Neural crest cell (in vitro differentiated cells): Measurements from ENCODE around the gene ELAC2. TPM values are rescaled to one million over a fixed set of nuclear protein-coding genes. Genes with fewer than 3 reads are reported as not detected.
"Not testable (repeated sequence)": the region's sequence is repeated elsewhere in the genome, so short reads cannot be mapped to it uniquely, and the experiment has no call there.

Source experiments
- DNase-seq: peaks from one replicate; pipeline ENCODE4 v3.0.0; 2021; ENCODE audit warnings: low read depth, mixed read lengths, low spot score
- H3K27ac Mint-ChIP-seq: one replicate; pipeline ENCODE4 v1.8.0; 2021; ENCODE audit warnings: mild to moderate bottlenecking, mixed read lengths; ENCODE audit not compliant: unreplicated experiment
- H3K27me3 Mint-ChIP-seq: 2 replicates; pipeline ENCODE4 v1.8.0; 2021; ENCODE audit warnings: low read depth, mild to moderate bottlenecking, mixed read lengths
- H3K36me3 Mint-ChIP-seq: 2 replicates; pipeline ENCODE4 v1.8.0; 2021; ENCODE audit warnings: low read depth, mild to moderate bottlenecking, mixed read lengths
- H3K4me1 Mint-ChIP-seq: 2 replicates; pipeline ENCODE4 v1.8.0; 2021; ENCODE audit warnings: mixed read lengths
- H3K4me3 Mint-ChIP-seq: one replicate; pipeline ENCODE4 v1.8.0; 2021; ENCODE audit warnings: mild to moderate bottlenecking, mixed read lengths
- H3K9me3 Mint-ChIP-seq: 2 replicates; pipeline ENCODE4 v1.8.0; 2021; ENCODE audit warnings: mixed read lengths
- total RNA-seq: library from RNA; stranded (reverse); gene quantifications from 2 replicates; pipeline ENCODE4 v1.2.1, GENCODE V29; 2021
- TF ChIP-seq, protein P1 (sequence below): fragments of 200-600 bp; sonication (generic); conservative IDR thresholded peaks from 2 replicates; pipeline ENCODE4 v1.5.0; 2021; ENCODE audit warnings: antibody characterized with exemption, mild to moderate bottlenecking

ELAC2 gene
- total RNA-seq, 1 donor from 2014 or later, result 66.9 TPM

DNA sequence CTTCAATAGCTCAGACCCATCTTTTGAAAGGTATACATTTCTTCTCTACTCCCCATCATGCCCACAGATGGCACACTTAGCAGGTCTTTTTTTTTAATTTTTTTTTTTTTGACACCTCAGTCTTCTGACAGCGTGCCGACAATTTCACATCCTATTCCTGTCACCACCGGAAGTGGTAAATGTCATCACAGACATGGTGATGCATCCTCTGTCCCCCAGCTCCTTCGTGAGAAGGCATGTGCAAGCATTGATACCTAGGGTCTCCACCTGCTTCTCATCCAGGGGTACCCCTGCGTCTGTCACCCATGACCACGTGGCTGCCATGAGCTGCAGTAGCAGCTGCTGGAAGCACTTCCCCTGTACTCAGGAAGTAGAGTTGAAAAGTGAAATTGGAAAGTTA is 35.6 kb downstream of the ELAC2 start:
- Mint-ChIP-seq H3K9me3 (no peaks in the 10 kb centered on the region), H3K27ac (no peak overlapping the region), H3K4me1 (peaks cover 14% of the 10 kb centered on the region), H3K27me3 (no peaks in the 10 kb centered on the region), H3K4me3 (no peak overlapping the region), H3K36me3 (peaks cover 3% of the 10 kb centered on the region)
- TF ChIP-seq, protein P1, sequence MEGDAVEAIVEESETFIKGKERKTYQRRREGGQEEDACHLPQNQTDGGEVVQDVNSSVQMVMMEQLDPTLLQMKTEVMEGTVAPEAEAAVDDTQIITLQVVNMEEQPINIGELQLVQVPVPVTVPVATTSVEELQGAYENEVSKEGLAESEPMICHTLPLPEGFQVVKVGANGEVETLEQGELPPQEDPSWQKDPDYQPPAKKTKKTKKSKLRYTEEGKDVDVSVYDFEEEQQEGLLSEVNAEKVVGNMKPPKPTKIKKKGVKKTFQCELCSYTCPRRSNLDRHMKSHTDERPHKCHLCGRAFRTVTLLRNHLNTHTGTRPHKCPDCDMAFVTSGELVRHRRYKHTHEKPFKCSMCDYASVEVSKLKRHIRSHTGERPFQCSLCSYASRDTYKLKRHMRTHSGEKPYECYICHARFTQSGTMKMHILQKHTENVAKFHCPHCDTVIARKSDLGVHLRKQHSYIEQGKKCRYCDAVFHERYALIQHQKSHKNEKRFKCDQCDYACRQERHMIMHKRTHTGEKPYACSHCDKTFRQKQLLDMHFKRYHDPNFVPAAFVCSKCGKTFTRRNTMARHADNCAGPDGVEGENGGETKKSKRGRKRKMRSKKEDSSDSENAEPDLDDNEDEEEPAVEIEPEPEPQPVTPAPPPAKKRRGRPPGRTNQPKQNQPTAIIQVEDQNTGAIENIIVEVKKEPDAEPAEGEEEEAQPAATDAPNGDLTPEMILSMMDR, result no peak
- no peak for DNase-seq

DNA sequence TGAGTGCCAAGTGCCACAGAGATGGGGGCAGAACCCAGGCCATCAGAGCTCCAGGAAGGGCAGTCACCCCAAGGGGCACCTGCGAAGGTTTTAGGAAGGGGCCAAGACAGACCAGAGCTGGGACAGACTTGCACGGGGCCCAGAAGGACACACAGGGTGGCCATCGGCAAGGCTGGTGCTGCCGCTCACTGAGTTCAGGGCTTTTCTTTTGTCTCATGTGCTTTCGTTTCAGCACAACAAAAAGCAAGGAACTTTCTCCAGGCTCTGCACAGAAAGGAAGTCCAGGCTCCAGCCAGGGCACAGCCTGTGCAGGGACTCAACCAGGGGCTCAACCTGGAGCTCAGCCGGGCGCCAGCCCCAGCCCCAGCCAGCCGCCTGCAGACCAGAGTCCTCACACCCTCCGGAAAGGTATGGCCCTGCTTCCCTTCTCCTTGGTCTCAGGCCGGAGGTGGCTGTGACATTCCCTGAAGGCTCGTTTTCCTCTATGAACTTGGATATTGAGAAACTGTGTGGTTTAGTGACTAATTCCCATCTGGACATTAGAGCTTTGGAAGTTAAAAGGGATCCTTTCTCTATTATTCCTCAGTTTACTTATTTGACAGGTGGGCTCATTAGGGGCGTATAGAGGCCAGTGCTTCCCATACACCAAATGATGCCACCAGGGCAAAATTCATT is 37.9 kb downstream of the ELAC2 start:
- Mint-ChIP-seq H3K27me3 (no peaks in the 10 kb centered on the region), H3K9me3 (no peaks in the 10 kb centered on the region), H3K4me3 (no peak overlapping the region), H3K4me1 (peaks cover 3% of the 10 kb centered on the region), H3K27ac (no peak overlapping the region), H3K36me3 (peaks cover 3% of the 10 kb centered on the region)
- no peak for DNase-seq
- TF ChIP-seq, protein P1, result no peak

DNA sequence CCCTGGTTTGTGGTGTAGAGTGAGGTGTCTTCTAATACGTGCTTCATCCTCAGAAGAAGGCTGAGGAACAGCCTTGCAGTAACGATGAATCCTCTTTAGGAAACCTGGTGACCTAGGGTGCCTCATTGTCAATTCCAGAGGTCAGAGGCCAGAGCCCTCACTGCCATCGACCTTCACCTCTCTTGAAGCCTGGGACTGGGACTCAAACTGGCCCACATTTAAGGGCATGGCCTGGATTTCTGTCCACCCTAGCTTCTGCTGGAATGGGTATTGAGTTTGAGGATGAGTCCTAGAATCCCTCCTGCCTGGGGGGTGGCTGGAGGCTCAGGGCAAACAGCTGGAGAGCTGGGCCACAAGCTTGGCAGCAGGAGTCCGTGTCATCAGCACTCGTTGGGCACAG is 38.6 kb downstream of the ELAC2 start:
- Mint-ChIP-seq H3K9me3 (no peaks in the 10 kb centered on the region), H3K4me3 (no peak overlapping the region), H3K36me3 (peaks cover 3% of the 10 kb centered on the region), H3K27me3 (peaks cover 3% of the 10 kb centered on the region), H3K27ac (peak overlapping the region; percentile 67), H3K4me1 (peaks cover 5% of the 10 kb centered on the region)
- TF ChIP-seq, protein P1, result no peak
- DNase-seq, result no peak

DNA sequence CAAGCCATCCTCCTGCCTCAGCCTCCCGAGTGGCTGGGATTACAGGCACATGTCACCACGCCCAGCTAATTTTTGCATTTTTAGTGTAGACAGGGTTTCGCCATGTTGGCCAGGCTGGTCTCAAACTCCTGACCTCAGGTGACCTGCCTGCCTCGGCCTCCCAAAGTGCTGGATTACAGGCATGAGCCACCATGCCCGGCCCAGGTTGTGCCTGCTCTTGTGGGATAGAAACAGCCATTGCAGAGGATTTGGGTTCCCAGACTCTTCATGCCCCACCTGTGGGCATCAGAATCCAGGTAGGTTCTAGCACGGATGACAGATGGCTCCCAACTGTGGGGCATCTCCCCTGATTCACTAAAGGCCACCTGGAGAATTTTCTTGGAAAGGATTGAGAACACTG is 39.0 kb downstream of the ELAC2 start:
- DNase-seq, H3K36me3 Mint-ChIP-seq, H3K27ac Mint-ChIP-seq, H3K9me3 Mint-ChIP-seq, H3K27me3 Mint-ChIP-seq, H3K4me1 Mint-ChIP-seq, H3K4me3 Mint-ChIP-seq: not testable (repeated sequence)

DNA sequence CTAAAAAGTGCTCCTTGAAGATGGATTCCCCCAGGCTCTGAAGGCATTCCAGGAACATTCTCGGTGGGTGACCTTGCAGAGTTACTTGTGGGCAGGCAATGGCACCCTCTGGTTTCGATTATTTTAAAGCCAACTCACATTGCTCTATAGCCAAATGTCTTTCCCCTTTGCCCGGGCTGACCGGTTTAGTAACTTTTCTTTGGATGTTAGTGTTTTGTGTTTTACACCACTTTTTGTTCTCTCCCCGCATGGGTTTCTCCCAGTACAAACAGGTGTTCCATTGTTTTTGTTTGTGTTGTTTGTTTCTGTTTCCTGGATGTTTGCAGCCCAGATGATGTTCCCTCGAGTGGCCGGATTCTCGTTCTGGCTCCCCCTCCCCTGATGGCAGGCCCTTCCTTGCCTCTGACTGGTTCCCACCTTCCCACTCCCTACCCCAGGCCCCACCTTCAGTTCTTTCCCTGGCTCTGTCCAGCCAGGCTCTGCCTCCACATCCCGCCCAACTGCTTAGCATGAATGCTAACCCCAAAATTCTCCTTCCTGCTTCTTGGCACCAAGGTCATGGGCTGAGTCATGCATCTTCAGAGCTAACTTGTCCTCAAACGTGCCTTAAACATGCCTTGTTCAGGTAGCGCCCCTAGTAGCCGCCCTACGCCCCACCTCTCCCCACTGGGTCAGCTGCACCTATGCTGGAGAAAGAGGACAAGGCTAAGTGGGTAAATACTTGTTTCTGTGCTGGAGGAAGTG is 40.6 kb downstream of the ELAC2 start:
- DNase-seq, result no peak
- no peak overlapping the region for H3K4me3 Mint-ChIP-seq
- no peak overlapping the region for H3K27ac Mint-ChIP-seq
- peaks cover 6% of the 10 kb centered on the region for H3K4me1 Mint-ChIP-seq
- TF ChIP-seq, protein P1, result no peak
- no peaks in the 10 kb centered on the region for H3K36me3 Mint-ChIP-seq
- H3K27me3 Mint-ChIP-seq, result peaks cover 10% of the 10 kb centered on the region
- no peaks in the 10 kb centered on the region for H3K9me3 Mint-ChIP-seq

DNA sequence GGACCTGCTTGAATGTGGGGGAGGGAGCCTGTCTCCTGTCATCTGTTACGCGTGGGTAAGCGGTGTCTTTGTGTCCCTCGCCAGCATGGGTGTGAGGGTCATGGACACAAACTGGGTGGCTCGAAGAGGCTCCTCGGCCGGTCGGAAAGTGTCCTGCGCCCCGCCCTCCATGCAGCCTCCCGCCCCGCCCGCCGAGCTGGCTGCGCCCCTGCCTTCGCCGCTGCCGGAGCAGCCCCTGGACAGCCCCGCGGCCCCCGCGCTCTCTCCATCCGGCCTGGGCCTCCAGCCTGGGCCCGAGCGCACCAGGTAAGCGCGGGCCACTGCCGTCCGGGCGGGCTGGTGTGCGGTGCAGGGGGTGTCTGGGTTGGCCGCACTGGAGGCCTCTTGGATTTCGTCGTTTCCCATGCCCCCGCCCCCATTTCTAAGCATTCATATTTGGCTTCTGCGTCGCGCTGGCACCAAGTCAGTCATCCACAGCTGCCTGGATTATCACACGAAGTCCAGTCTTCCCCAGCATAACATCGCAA is 43.8 kb downstream of the ELAC2 start:
- peak; percentile 16 for DNase-seq
- Mint-ChIP-seq H3K27ac (no peak overlapping the region), H3K4me3 (peak overlapping the region; percentile 73), H3K4me1 (peaks cover 6% of the 10 kb centered on the region), H3K27me3 (peaks cover 13% of the 10 kb centered on the region), H3K9me3 (no peaks in the 10 kb centered on the region), H3K36me3 (peaks cover 2% of the 10 kb centered on the region)
- TF ChIP-seq, protein P1, result no peak
